Endothelial cell of umbilical vein (primary cell): Measurements from ENCODE around the gene OXER1.

Experiments used
- EZH2 ChIP-seq: IDR thresholded peaks from 2 replicates; pipeline ENCODE4 v1.6.1; 2012; ENCODE audit warnings: borderline replicate concordance, low read depth, mild to moderate bottlenecking, moderate library complexity, low read length, inconsistent platforms; ENCODE audit not compliant: severe bottlenecking
- FOS ChIP-seq: IDR thresholded peaks from 2 replicates; pipeline ENCODE4 v1.6.1; 2011; ENCODE audit warnings: mild to moderate bottlenecking, low read length, moderate library complexity, borderline replicate concordance; ENCODE audit not compliant: insufficient read depth
- JUN ChIP-seq: IDR thresholded peaks from 2 replicates; pipeline ENCODE4 v1.6.1; 2011; ENCODE audit warnings: borderline replicate concordance, low read depth; ENCODE audit not compliant: insufficient read length, insufficient read depth
- POLR2AphosphoS5 ChIP-seq: IDR thresholded peaks from 2 replicates; pipeline ENCODE4 v1.6.1; 2012; ENCODE audit warnings: low read depth, mild to moderate bottlenecking, control low read depth, low read length, moderate library complexity; ENCODE audit not compliant: insufficient read depth
- TF ChIP-seq, protein P1 (sequence below), 2 donors: IDR thresholded peaks; 1 replicate in 1 of 2; 2 replicates in 1 of 2; pipeline ENCODE4 v1.5.1; 2011; ENCODE audit warnings: low read length in 2 of 2, mild to moderate bottlenecking in 2 of 2, moderate library complexity in 2 of 2, control low read depth in 1 of 2, inconsistent platforms in 1 of 2, low read depth in 1 of 2; ENCODE audit not compliant: insufficient read depth in 1 of 2; ENCODE audit errors: extremely low read depth in 1 of 2

DNA sequence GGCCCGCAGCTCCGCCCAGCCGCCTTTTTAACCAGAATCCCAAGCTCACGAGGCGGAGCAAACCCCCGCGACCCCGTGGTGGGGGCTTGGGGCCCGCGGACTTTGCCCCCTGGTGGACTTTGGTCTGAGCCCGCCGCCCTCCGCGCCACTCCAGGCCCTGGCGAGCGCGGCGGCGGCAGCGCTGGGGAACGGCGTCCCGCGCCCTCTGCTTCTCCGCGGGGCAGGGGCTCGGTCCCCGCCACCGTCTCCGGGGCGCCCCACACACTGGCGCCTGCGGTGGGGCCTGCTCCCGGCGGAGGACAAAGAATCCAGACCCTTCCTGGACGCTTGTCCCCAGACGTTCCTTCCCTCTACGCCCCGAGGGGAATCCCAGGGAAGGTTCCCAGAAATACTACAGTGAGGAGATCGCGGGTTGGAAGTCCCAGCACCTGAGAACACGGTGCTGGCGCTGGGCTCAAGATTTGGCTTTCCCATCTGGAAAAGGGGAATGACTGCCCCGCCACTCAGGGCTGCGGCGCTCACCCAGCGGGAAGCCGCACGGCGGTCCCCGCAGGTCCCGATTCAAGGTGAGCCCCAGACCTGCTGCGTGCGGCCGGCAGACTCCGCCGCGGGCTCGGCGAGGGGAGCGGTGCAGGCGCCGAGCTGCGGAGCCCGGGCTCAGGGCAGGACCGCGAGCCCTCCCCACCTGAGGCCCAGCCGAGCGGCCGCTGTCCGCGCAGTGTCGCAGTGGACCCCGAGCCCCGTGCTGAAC is 28.8 kb upstream of the OXER1 start, which contains the start of gene HAAO:
- no peak for TF ChIP-seq FOS
- TF ChIP-seq, protein P1, sequence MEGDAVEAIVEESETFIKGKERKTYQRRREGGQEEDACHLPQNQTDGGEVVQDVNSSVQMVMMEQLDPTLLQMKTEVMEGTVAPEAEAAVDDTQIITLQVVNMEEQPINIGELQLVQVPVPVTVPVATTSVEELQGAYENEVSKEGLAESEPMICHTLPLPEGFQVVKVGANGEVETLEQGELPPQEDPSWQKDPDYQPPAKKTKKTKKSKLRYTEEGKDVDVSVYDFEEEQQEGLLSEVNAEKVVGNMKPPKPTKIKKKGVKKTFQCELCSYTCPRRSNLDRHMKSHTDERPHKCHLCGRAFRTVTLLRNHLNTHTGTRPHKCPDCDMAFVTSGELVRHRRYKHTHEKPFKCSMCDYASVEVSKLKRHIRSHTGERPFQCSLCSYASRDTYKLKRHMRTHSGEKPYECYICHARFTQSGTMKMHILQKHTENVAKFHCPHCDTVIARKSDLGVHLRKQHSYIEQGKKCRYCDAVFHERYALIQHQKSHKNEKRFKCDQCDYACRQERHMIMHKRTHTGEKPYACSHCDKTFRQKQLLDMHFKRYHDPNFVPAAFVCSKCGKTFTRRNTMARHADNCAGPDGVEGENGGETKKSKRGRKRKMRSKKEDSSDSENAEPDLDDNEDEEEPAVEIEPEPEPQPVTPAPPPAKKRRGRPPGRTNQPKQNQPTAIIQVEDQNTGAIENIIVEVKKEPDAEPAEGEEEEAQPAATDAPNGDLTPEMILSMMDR (IDR thresholded peaks at IDR 0.05; ENCODE audit: extremely low read depth in 1 of 2, insufficient read depth in 1 of 2, low read depth in 1 of 2, low read length in 2 of 2) = peak in 1 of 2 donors; percentile 17
- TF ChIP-seq EZH2 = peak; percentile 78
- no peak for TF ChIP-seq POLR2AphosphoS5
- TF ChIP-seq JUN = no peak
